ENCODE results near the gene CKLF.

The CKLF gene

GRCh38 chr16:66563574-66564334, 11.4 kb downstream of the CKLF start:
- TF ChIP-seq GATA2 (IDR thresholded peaks at IDR 0.05; ENCODE audit: low read depth, low read length) (no peak), GATA3 (IDR thresholded peaks at IDR 0.05; ENCODE audit: low read depth, low read length) (no peak)

DNA sequence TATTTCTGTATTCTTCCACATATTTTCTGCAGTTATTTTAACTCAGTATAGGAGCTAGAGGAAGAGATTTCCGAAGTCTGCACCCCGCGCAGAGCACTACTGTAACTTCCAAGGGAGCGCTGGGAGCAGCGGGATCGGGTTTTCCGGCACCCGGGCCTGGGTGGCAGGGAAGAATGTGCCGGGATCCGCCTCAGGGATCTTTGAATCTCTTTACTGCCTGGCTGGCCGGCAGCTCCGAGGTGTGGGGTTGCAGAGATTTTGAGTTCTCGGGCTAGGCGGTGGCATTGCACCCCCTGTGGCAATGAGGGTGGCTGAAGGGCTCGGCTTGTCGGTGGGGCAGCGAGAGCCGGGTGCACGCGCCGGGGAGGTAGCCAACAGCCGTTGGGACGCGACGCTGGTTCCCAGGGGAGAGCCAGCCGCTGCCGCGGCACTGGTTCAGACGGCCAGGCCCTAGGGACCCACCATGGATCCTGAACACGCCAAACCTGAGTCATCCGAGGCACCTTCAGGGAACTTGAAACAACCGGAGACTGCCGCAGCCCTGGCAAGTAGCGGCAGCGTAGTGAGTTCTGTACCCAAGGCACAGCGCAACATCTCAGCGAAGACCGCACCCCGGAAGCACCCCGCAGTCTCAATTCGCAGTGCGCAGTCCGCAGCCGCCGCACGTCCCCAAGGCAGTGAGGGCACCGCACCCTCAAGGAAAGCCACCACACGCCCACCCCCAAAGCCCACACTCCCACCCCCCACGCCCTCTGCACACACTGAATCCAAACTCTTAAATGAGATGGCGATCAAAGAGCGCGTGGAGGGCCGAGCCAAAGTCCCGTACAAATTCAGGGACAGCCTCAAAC, 13.9 kb downstream of the CKLF start, which contains the start of gene CMTM1:
CMTM1 (plus strand) TSS at position 389 of the 851 bp plus-strand sequence; CDS start at position 464, 75 bp downstream.
- TF ChIP-seq GATA3 (IDR thresholded peaks at IDR 0.05; ENCODE audit: low read depth, low read length) (no peak), GATA2 (IDR thresholded peaks at IDR 0.05; ENCODE audit: low read depth, low read length) (no peak)

GRCh38 chr16:66568355-66568754, 16.0 kb downstream of the CKLF start:
- no peak for TF ChIP-seq GATA2 (IDR thresholded peaks at IDR 0.05; ENCODE audit: low read depth, low read length)
- TF ChIP-seq GATA3 (IDR thresholded peaks at IDR 0.05; ENCODE audit: low read depth, low read length), result no peak

- no peak for TF ChIP-seq GATA2 (IDR thresholded peaks at IDR 0.05; ENCODE audit: low read depth, low read length)
- TF ChIP-seq GATA3 (IDR thresholded peaks at IDR 0.05; ENCODE audit: low read depth, low read length), result no peak
These were observed 16.8 kb downstream of the CKLF start for GRCh38 chr16:66569131-66569530.

- no peak for TF ChIP-seq GATA3 (IDR thresholded peaks at IDR 0.05; ENCODE audit: low read depth, low read length)
- no peak for TF ChIP-seq GATA2 (IDR thresholded peaks at IDR 0.05; ENCODE audit: low read depth, low read length)
These were observed 17.5 kb downstream of the CKLF start for GRCh38 chr16:66569827-66570405.

DNA sequence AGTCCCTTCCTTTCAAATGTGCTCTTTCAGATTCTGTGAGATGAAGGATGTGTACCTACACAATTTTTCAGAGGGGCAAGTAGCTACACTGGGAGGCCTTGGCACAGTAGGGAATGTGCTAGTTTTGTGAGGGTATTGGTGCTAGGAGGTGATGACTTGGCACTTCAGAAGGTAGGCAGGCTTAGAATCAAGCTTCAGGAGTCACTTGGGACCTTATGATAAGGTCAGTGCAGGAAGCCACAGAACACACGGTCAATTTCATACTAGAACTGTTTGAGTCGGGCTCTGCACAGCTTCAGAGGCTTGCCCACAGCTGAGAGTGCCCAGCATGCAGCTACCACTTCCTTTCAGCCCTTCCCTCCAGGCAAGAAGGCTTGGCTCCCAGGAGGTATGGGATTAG, 20.0 kb downstream of the CKLF start:
- no peak for TF ChIP-seq GATA3 (IDR thresholded peaks at IDR 0.05; ENCODE audit: low read depth, low read length)

- TF ChIP-seq GATA3 (IDR thresholded peaks at IDR 0.05; ENCODE audit: low read depth, low read length), result no peak
- TF ChIP-seq GATA2 (IDR thresholded peaks at IDR 0.05; ENCODE audit: low read depth, low read length), result no peak
These were observed 21.7 kb downstream of the CKLF start for GRCh38 chr16:66574081-66574480.

DNA sequence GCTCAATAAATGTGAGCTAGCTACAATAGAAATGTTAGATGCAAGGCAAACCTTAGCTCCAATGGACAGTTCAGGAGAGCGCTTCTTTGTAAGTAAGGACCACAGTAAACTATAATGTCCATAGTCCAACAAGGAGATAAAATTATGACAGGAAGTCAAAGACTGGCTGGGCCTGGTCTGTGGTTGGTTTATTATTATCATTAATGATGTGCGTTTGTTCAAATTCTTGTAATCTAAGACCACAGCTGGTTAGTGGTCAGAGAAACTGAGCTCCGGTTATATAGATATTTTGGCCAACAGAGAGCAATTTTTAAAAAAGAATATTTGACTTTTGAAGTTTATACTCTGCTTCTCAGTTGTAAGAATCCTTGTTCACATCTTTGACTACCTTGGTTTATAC, 22.2 kb downstream of the CKLF start:
- TF ChIP-seq GATA3 (IDR thresholded peaks at IDR 0.05; ENCODE audit: low read depth, low read length) (no peak), GATA2 (IDR thresholded peaks at IDR 0.05; ENCODE audit: low read depth, low read length) (no peak)

DNA sequence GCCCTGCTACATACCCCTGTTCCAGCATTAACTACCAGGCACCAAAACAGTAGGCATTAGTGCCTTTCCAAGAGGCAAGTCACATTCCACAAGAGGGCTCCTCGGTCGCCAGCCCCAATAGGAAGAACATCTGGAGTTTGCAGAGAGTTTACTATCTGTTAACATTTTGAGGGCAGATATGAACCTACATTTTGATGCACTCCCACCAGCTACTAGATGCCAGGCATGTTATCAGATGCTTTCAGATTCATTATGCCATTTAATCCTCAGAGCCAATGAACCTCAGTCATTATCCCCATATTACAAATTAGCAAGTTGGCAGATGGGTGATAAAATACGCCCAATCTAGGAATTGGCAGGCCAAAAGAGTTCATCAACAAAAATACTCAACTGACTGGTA, 22.7 kb downstream of the CKLF start:
- TF ChIP-seq GATA3 (IDR thresholded peaks at IDR 0.05; ENCODE audit: low read depth, low read length) (no peak), GATA2 (IDR thresholded peaks at IDR 0.05; ENCODE audit: low read depth, low read length) (no peak)

- TF ChIP-seq GATA3 (IDR thresholded peaks at IDR 0.05; ENCODE audit: low read depth, low read length) (no peak), GATA2 (IDR thresholded peaks at IDR 0.05; ENCODE audit: low read depth, low read length) (no peak)
These were observed 23.9 kb downstream of the CKLF start for GRCh38 chr16:66576296-66576695.

- TF ChIP-seq GATA2 (IDR thresholded peaks at IDR 0.05; ENCODE audit: low read depth, low read length) (no peak), GATA3 (IDR thresholded peaks at IDR 0.05; ENCODE audit: low read depth, low read length) (no peak)
These were observed 26.5 kb downstream of the CKLF start, which contains the start of gene CMTM2 for GRCh38 chr16:66578651-66579531. Gene CMTM2, plus strand, starts transcription at chr16:66579463. Its CDS starts 145 bp downstream, at chr16:66579608.

- TF ChIP-seq GATA3 (IDR thresholded peaks at IDR 0.05; ENCODE audit: low read depth, low read length), result no peak
- no peak for TF ChIP-seq GATA2 (IDR thresholded peaks at IDR 0.05; ENCODE audit: low read depth, low read length)
These were observed 28.3 kb downstream of the CKLF start for GRCh38 chr16:66580605-66581209.
